K562 (cell line): Measurements from ENCODE around the gene PSD4.

Experiments
- CBX2 ChIP-seq: fragments of 200-600 bp; sonication (generic); IDR thresholded peaks from one replicate; pipeline ENCODE4 v1.6.1; 2012; ENCODE audit warnings: mild to moderate bottlenecking, low read length, inconsistent platforms; ENCODE audit not compliant: insufficient read depth, poor library complexity, severe bottlenecking
- ELK1 ChIP-seq: sonication (generic); formaldehyde crosslinking; IDR thresholded peaks from 2 replicates; pipeline ENCODE4 v1.8.1; 2022; ENCODE audit warnings: missing genetic modification reagents
- NBN ChIP-seq: fragments of 450-650 bp; IDR thresholded peaks from 2 replicates; pipeline ENCODE4 v1.6.1; 2016; ENCODE audit warnings: low read depth, mild to moderate bottlenecking
- SIRT6 ChIP-seq: IDR thresholded peaks from one replicate; pipeline ENCODE4 v1.6.1; 2012; ENCODE audit warnings: low read depth, mild to moderate bottlenecking, control low read depth, inconsistent platforms, low read length, moderate library complexity
- USF1 ChIP-seq: sonication (generic); formaldehyde crosslinking; IDR thresholded peaks from 2 replicates; pipeline ENCODE4 v1.9.0; 2022; ENCODE audit warnings: mild to moderate bottlenecking, missing genetic modification reagents
- ZNF134 ChIP-seq: fragments of 250-450 bp; sonication (Bioruptor Pico); conservative IDR thresholded peaks from 2 replicates; pipeline ENCODE4 v1.4.0; 2020

GRCh38 chr2:113129519-113130078, 44.2 kb upstream of the PSD4 start:
- TF ChIP-seq SIRT6: no peak
- no peak for TF ChIP-seq NBN
- no peak for TF ChIP-seq CBX2
- TF ChIP-seq ELK1 (CRISPR knock-in tag): no peak
- TF ChIP-seq USF1 (CRISPR knock-in tag): no peak
- TF ChIP-seq ZNF134: no peak
